ENCODE measurements around the gene IGHMBP2.

Gene IGHMBP2

GRCh38 chr11:68938088-68938487 lies 34.4 kb downstream of the IGHMBP2 start:
- Histone ChIP-seq H3K27me3 (ENCODE audit: insufficient read depth, low read length) (no peaks in the 10 kb centered on the region), H2AFZ (ENCODE audit: low read length) (no peak overlapping the region), H3K36me3 (ENCODE audit: insufficient read depth, low read length) (peaks cover 37% of the 10 kb centered on the region), H3K9me3 (ENCODE audit: low read length) (no peaks in the 10 kb centered on the region), H3K9ac (ENCODE audit: low read length) (no peak overlapping the region), H4K20me1 (ENCODE audit: insufficient read depth, low read length) (no peaks in the 10 kb centered on the region), H3K4me1 (ENCODE audit: insufficient read depth, low read length, severe bottlenecking) (no peaks in the 10 kb centered on the region), H3K9me2 (ENCODE audit: low read depth, low read length) (no peaks in the 10 kb centered on the region), H3K27ac (ENCODE audit: low read depth, low read length, poor library complexity, severe bottlenecking) (no peak overlapping the region), H3K4me2 (ENCODE audit: low read length) (no peak overlapping the region), H3K4me3 (ENCODE audit: low read depth, low read length, poor library complexity, severe bottlenecking) (no peak overlapping the region), H3K79me2 (ENCODE audit: insufficient read depth, low read length) (no peaks in the 10 kb centered on the region), H3F3A (ENCODE audit: insufficient read depth, low read length) (no peaks in the 10 kb centered on the region)
- TF ChIP-seq EZH2 (IDR thresholded peaks at IDR 0.05; ENCODE audit: borderline replicate concordance, low read length) (no peak), CTCF (IDR thresholded peaks at IDR 0.05; ENCODE audit: low read length) (no peak)

GRCh38 chr11:68938816-68939582 lies 35.3 kb downstream of the IGHMBP2 start:
- Histone ChIP-seq H3K27me3 (ENCODE audit: insufficient read depth, low read length) (no peaks in the 10 kb centered on the region), H3K9me3 (ENCODE audit: low read length) (no peaks in the 10 kb centered on the region), H3F3A (ENCODE audit: insufficient read depth, low read length) (no peaks in the 10 kb centered on the region), H3K4me3 (ENCODE audit: low read depth, low read length, poor library complexity, severe bottlenecking) (no peak overlapping the region), H3K79me2 (ENCODE audit: insufficient read depth, low read length) (no peaks in the 10 kb centered on the region), H3K9ac (ENCODE audit: low read length) (no peak overlapping the region), H3K36me3 (ENCODE audit: insufficient read depth, low read length) (peaks cover 37% of the 10 kb centered on the region), H2AFZ (ENCODE audit: low read length) (no peak overlapping the region), H3K4me1 (ENCODE audit: insufficient read depth, low read length, severe bottlenecking) (no peaks in the 10 kb centered on the region), H3K4me2 (ENCODE audit: low read length) (no peak overlapping the region), H3K9me2 (ENCODE audit: low read depth, low read length) (no peaks in the 10 kb centered on the region), H4K20me1 (ENCODE audit: insufficient read depth, low read length) (no peaks in the 10 kb centered on the region), H3K27ac (ENCODE audit: low read depth, low read length, poor library complexity, severe bottlenecking) (no peak overlapping the region)
- TF ChIP-seq EZH2 (IDR thresholded peaks at IDR 0.05; ENCODE audit: borderline replicate concordance, low read length): no peak
- TF ChIP-seq CTCF (IDR thresholded peaks at IDR 0.05; ENCODE audit: low read length): no peak

GRCh38 chr11:68939583-68940555 lies 36.2 kb downstream of the IGHMBP2 start:
- no peaks in the 10 kb centered on the region for H4K20me1 ChIP-seq (ENCODE audit: insufficient read depth, low read length)

More at GRCh38 chr11:68939583-68940555, 36.2 kb downstream of the IGHMBP2 start:
- TF ChIP-seq CTCF (IDR thresholded peaks at IDR 0.05; ENCODE audit: low read length): no peak
- TF ChIP-seq EZH2 (IDR thresholded peaks at IDR 0.05; ENCODE audit: borderline replicate concordance, low read length): no peak
- no peak overlapping the region for H3K4me2 ChIP-seq (ENCODE audit: low read length)
- H3K4me3 ChIP-seq (ENCODE audit: low read depth, low read length, poor library complexity, severe bottlenecking): no peak overlapping the region
- no peaks in the 10 kb centered on the region for H3K27me3 ChIP-seq (ENCODE audit: insufficient read depth, low read length)
- no peak overlapping the region for H3K27ac ChIP-seq (ENCODE audit: low read depth, low read length, poor library complexity, severe bottlenecking)
- H3K9ac ChIP-seq (ENCODE audit: low read length): no peak overlapping the region
- H3K4me1 ChIP-seq (ENCODE audit: insufficient read depth, low read length, severe bottlenecking): no peaks in the 10 kb centered on the region
- no peaks in the 10 kb centered on the region for H3F3A ChIP-seq (ENCODE audit: insufficient read depth, low read length)
- peaks cover 34% of the 10 kb centered on the region for H3K36me3 ChIP-seq (ENCODE audit: insufficient read depth, low read length)
- no peaks in the 10 kb centered on the region for H3K9me3 ChIP-seq (ENCODE audit: low read length)
- H3K9me2 ChIP-seq (ENCODE audit: low read depth, low read length): no peaks in the 10 kb centered on the region
- no peak overlapping the region for H2AFZ ChIP-seq (ENCODE audit: low read length)
- H3K79me2 ChIP-seq (ENCODE audit: insufficient read depth, low read length): no peaks in the 10 kb centered on the region

Measured in OCI-LY1 (cell line).